Measurements from ENCODE around the gene PRPF31. TPM values are rescaled to one million over a fixed set of nuclear protein-coding genes. Genes with fewer than 3 reads are reported as not detected.

Gene PRPF31
- total and polyA plus RNA-seq, 9 of the 15 experiments (the other 6 are each of a cell fraction or from before 2014, with no cell fraction given) = 5.8 to 92.2 (median 69.2) TPM

DNA sequence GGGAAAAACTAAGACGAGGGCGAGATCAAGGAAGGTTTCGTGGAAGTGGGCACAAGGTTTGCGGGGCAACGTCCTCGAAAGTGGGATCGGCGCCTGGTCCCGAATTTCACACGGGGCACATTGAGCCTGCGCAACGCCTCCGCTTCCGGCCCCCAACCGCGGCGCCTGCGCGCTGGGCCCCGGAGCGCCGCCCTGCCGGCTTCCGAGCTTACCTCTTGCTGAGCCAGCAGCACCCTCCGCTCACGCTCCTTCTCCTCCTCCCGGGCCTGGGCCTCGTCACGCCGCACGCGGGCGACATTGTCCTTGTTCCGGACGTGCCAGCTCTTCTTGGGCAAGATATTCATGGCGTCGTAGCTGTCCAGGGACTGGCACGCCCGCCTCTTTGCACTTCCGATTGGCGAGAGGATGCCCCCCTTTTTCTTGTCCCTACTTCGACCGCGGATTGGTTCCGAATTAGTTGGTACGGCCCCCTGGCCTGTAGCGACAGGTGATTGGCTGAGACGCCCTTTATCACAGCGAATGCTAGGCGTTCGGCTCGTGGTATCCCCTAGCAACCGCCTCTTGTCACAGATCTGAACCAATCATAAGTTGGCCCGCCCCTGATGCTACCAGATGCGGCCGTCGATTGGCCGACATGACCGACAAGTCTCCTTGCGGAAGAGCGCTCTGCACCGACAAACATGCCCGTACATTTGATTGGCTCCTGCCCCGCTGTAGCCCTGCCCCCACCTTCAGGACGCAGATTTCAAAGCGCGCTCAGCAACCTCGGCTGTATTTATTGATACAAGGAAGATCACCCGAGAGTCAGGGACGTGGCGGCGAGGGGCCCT is 44.0 kb downstream of the PRPF31 start, which contains the start of gene LENG1 (continued):
- TF ChIP-seq, protein P1, sequence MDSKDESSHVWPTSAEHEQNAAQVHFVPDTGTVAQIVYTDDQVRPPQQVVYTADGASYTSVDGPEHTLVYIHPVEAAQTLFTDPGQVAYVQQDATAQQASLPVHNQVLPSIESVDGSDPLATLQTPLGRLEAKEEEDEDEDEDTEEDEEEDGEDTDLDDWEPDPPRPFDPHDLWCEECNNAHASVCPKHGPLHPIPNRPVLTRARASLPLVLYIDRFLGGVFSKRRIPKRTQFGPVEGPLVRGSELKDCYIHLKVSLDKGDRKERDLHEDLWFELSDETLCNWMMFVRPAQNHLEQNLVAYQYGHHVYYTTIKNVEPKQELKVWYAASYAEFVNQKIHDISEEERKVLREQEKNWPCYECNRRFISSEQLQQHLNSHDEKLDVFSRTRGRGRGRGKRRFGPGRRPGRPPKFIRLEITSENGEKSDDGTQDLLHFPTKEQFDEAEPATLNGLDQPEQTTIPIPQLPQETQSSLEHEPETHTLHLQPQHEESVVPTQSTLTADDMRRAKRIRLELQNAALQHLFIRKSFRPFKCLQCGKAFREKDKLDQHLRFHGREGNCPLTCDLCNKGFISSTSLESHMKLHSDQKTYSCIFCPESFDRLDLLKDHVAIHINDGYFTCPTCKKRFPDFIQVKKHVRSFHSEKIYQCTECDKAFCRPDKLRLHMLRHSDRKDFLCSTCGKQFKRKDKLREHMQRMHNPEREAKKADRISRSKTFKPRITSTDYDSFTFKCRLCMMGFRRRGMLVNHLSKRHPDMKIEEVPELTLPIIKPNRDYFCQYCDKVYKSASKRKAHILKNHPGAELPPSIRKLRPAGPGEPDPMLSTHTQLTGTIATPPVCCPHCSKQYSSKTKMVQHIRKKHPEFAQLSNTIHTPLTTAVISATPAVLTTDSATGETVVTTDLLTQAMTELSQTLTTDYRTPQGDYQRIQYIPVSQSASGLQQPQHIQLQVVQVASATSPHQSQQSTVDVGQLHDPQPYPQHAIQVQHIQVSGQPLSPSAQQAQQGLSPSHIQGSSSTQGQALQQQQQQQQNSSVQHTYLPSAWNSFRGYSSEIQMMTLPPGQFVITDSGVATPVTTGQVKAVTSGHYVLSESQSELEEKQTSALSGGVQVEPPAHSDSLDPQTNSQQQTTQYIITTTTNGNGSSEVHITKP (IDR thresholded peaks at IDR 0.05; ENCODE audit: partially characterized antibody) = peak; percentile 45
- TF ChIP-seq MAFK (IDR thresholded peaks at IDR 0.05; ENCODE audit: low read length) (0 out of 2 replicates have a peak, but pooled peaks have one; percentile 4), NR2F6 (CRISPR knock-in tag; IDR thresholded peaks at IDR 0.05) (no peak), ZBTB8A (IDR thresholded peaks at IDR 0.05; ENCODE audit: partially characterized antibody) (no peak), ZNF41 (CRISPR knock-in tag; conservative IDR thresholded peaks at IDR 0.05) (no peak), NFE2L1 (tag; IDR thresholded peaks at IDR 0.05; ENCODE audit: borderline replicate concordance, low read depth) (no peak), TCF7 (IDR thresholded peaks at IDR 0.05; ENCODE audit: borderline replicate concordance) (no peak), ARID3B (CRISPR knock-in tag; IDR thresholded peaks at IDR 0.05; ENCODE audit: borderline replicate concordance) (no peak), ZNF174 (CRISPR knock-in tag; IDR thresholded peaks at IDR 0.05) (no peak), ZNF217 (CRISPR knock-in tag; IDR thresholded peaks at IDR 0.05) (no peak), CBX3 (IDR thresholded peaks at IDR 0.05; ENCODE audit: borderline replicate concordance in 1 of 2, low read length in 2 of 2) (peak in 1 of 2 experiments; percentile 60; a peak in 1 of 3 replicates), RBM17 (IDR thresholded peaks at IDR 0.05; ENCODE audit: borderline replicate concordance, low read depth, low read length) (no peak), PCBP2 (IDR thresholded peaks at IDR 0.05; ENCODE audit: low read depth, low read length, poor library complexity, severe bottlenecking) (no peak), EZH2 (IDR thresholded peaks at IDR 0.05; ENCODE audit: borderline replicate concordance, low read depth, low read length) (no peak), CC2D1A (IDR thresholded peaks at IDR 0.05) (no peak), NCOA6 (IDR thresholded peaks at IDR 0.05) (no peak), POLR2G (IDR thresholded peaks at IDR 0.05; ENCODE audit: low read depth, low read length) (peak; percentile 95), ZNF707 (CRISPR knock-in tag; conservative IDR thresholded peaks at IDR 0.05) (no peak), ZZZ3 (IDR thresholded peaks at IDR 0.05) (no peak), HSF4 (CRISPR knock-in tag; IDR thresholded peaks at IDR 0.05; ENCODE audit: borderline replicate concordance) (no peak), ZKSCAN3 (CRISPR knock-in tag; IDR thresholded peaks at IDR 0.05) (no peak), CEBPB (tag; IDR thresholded peaks at IDR 0.05) (peak; percentile 51)
- TF ChIP-seq, protein P2, sequence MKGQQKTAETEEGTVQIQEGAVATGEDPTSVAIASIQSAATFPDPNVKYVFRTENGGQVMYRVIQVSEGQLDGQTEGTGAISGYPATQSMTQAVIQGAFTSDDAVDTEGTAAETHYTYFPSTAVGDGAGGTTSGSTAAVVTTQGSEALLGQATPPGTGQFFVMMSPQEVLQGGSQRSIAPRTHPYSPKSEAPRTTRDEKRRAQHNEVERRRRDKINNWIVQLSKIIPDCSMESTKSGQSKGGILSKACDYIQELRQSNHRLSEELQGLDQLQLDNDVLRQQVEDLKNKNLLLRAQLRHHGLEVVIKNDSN (CRISPR knock-in tag; IDR thresholded peaks at IDR 0.05) = peak; percentile 47; the same call in 1 of the 2 replicates
